D341Med (cell line): Measurements from ENCODE around the gene CRBN.

Source experiments
- DNase-seq: peaks from one replicate; pipeline ENCODE4 v3.0.0; 2012; ENCODE audit warnings: low spot score

The CRBN gene

DNA sequence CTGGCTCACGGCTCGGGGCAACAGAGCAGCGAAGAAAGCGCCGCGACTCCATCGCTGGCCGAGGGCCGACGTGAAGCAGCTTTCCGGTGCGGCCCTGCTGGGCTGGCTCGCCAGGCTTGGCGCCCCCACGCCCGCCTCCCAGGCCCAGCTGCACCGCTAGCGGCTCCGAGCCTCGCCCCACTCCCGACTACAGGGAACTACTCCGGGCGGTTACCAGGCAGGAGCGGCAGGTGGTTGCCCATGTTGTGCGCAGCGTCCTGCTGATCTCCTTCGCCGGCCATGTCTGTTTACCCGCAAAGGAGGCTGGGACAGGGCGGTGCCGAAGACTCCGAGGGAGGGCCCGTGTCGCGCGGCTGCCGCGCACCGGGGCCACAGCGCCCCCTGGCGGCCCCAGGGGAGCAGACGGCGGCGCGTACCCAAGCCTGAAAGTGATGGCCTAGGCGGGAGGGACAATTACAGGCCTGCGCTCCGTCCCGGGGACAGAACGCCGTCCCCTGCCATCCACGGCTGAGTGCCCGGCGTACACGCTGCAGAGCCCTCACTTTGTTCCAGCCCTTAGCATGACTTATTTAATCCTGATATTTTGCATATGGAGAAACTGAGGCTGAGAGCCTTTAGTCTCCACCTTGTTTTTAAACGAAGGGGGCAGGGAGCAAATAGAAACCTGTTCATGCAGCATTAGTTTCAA lies at the start of gene CRBN:
Gene CRBN (minus strand): TSS at position 285 of the 688 bp plus-strand sequence. CDS start 4 bp downstream, at position 281.
- DNase-seq, result peak; percentile 98

DNA sequence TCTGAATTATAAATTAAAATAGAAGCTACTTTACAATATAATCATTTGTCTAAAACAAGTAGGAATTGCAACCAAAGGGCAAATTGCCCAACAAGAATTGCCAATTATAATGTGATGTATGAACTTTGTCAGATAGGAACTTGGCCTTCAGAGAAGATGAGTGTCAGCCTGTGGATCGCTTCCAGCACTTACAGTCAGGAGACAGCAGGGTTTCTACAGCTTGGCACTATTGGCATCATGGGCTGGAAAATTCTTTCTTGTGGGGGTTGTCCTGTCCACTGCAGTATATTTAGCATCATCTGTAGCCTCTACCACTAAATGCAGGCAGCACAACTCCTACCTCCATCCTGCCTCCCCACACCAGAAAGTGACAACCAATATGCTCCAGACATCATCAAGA lies 48.1 kb upstream of the CRBN start:
- no peak for DNase-seq

GRCh38 chr3:3221528-3221927 lies 42.0 kb upstream of the CRBN start:
- DNase-seq, result no peak

GRCh38 chr3:3216401-3216800 lies 36.9 kb upstream of the CRBN start:
- DNase-seq, result no peak

DNA sequence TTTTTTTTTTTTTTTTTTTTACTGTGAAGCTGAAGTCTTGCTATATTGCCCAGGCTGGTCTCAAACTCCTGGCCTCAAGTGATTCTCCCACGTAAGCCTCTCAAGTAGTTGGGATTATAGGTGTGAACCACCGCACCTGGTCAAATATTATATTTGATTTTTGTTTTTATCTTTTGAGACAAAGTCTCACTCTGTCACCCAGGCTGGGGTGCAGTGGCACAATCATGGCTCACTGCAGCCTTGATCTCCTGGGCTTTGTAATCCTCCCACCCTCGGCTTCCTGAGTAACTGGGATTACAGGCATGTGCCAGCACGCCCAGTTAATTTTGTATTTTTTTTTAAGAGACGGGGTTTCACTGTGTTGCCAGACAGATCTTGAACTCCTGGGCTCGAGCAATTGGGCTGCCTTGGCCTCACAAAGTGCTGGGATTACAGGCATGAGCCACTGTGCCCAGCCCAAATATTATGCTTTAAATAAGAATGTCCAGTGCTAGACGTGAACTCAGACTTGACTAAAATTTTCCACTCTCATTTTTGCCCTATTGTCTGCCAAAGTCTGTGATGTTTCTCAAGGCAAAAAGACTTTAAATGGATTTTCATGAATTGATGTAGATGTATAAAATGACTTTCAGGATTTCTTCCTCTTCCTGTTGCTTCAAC lies 33.4 kb upstream of the CRBN start:
- DNase-seq, result no peak

GRCh38 chr3:3209714-3210113 lies 30.2 kb upstream of the CRBN start:
- DNase-seq, result no peak

GRCh38 chr3:3209057-3209456 lies 29.6 kb upstream of the CRBN start:
- DNase-seq, result no peak

DNA sequence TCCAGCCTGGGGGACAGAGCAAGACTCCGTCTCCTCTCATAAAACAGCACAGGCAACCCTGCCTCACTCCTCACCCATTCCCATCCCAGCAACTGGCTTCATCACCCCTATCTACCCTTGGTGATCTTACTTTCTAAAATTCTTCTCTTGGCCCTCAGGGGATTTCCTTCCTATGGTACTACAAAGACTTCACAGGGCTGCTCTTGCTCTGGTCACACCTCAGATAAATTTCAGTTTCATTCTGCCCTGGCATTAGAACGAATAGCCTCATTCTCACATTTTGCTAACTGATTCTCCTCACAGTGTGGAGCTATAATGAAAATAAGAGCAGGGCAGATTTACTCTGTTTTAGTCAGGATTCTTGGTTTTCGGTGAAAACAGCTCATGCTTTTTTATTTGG lies 22.1 kb upstream of the CRBN start:
- DNase-seq, result no peak

- DNase-seq, result peak; percentile 57
Observed at GRCh38 chr3:3200632-3201212, 21.2 kb upstream of the CRBN start.

GRCh38 chr3:3199306-3199705 lies 19.8 kb upstream of the CRBN start:
- DNase-seq, result no peak

DNA sequence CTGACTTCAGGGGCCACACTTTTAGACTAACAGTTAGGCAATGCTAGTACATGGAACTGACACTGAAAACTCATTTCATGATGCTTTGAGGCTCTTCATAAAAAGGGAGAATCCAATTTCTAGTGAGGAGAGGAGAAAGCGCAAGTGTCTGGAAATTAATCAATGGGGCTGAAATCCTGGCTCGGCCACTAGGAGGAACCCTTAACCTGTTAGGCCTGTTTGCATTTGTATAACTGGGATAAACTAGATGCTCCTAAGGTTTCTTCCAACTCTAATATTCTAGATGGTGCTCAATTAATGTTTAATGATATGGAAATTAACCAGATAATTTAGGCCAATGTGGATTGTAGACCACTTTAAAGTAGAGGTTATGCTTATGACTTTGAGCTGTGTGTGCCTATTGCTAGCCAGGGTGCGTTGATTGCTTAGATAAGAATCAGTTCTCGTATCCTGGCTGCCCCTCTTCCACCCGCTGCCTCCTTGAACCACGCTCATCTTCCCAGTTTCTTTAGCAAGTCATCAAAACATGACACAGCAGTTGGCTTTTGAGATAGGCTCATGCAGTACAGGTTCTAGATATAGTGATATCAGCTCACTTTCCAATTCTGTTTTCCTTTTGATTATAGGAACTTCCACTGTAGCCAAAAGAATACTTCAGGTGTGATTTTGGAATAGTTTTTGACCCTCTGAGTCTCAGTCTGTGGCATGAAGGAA lies 16.8 kb upstream of the CRBN start:
- peak; percentile 59 for DNase-seq

GRCh38 chr3:3194861-3195260 lies 15.4 kb upstream of the CRBN start:
- DNase-seq, result no peak

- DNase-seq, result no peak
Observed at GRCh38 chr3:3192286-3192675, 12.8 kb upstream of the CRBN start.

- no peak for DNase-seq
Observed at GRCh38 chr3:3191675-3192285, 12.3 kb upstream of the CRBN start.

DNA sequence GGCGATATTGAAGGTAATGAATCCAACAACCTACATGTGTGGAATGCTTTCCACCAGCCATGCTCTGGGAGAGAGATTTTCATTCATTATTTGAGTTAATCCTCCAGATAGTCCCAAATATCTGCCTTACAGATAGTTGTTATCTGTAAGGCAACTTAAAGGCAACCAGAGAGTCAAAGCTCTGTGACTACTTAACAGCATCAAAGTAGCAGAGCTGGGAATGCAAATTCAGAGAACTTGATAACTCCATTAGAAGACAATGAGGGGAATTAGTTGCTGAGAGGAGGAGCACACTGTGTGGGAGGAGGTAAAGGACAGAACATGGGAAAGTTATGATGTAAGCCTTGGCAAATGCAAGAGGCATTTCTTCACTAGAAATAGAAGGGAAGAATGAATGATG lies 10.5 kb upstream of the CRBN start:
- DNase-seq, result no peak

GRCh38 chr3:3189102-3189727 lies 9.7 kb upstream of the CRBN start:
- no peak for DNase-seq

DNA sequence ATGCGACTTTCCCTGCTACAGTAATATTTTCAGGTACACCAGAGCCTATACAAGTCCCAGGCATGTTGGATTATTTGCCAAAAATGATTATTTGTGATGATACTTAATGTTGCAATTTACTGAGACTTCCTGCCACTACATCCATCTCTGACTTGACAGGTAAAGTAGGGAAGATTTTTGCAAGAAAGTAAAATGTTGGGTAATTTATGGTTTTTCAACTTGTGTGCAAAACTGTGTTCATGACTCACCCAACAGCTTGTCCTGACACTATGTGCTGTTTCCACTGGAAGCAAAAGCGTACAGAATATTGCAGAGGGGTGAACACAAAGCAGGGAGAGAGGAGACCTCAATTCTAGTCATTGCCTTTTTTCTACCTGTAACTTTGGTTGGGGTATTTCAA lies 5.4 kb upstream of the CRBN start:
- no peak for DNase-seq

GRCh38 chr3:3180456-3180855 lies 965 bp upstream of the CRBN start:
- no peak for DNase-seq

DNA sequence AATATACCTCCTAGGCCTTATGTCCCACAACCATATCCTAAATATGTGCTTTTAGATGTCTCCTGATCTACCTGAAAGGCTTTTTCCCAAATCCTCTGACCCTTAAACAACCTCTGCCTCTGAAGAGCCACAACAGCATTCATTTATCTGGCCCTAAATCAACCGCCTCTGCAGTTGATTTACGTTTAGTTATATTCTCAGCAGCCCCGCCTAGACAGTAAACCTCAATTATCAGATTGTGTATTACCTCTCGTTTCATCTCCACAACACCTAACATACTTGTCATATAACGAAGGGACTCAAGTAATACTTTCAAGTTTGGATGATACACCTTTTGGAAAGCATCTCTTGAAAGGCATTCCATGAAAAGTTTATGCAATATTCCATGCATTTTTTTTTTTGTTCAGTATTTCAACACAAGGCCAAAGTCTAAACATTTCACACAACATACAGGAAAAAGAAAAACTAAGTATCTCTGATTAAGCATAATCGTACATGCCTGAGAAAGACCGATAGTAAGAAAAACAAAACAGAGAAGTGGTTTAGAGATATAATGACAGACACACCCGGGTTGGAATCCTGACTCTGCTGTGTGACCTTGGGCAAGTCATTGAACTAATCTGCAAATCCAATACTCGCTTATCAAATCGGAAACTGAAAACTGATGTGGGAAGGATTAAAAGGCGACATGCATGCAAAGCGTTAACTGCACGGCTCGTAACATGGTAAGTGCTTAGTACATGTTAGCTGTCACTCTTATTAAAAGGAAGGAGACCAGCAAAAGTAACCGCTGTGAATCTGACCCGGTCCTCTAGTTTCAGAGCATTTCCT lies 778 bp downstream of the CRBN start:
- no peak for DNase-seq

DNA sequence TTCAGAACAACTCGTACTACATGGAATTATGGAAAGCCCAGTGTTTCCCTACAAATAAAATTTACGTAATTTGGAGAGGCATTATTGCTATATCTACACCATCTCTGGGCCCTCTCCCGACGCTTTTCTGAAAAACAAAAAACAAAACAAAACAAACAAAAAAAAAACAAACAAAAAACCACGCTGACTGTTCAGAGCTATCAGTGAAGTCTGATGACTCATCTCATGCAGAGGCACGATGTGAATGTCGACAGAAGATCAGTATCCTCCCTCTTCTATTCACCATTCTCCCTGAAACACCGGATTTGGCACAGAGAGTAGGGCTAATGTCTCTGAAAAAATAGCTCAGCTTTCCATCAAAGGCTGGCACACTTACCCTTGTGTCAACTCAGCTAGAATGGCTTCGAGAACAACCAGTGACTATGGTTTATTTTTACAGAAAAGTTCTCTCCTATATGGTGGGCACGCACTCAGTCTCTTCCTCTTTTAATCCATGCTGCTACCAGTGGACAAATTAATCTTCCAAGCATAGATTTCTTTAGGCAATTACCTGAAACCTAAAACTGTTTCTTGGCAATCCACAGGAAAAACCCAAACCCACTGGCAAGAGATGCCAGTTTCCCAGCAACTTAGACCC lies 1.5 kb downstream of the CRBN start:
- no peak for DNase-seq

DNA sequence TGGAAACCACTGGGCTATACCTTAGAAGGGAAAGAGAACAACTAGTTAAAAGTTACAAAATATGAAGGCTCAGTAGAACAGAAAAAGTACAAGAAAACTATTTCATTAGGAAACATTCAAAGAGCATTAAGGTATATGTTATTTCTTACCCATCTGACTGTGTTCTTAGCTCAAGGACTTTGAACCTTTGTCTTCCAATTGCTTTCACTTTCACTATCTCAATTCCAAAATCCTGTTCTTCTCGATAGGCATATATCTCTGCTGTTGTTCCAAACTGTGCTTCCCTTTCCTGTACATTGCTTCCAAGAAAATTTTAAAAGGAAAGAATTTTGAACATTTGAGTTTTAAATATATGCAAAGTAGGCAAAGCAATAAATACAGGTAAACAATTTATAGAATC lies 6.9 kb downstream of the CRBN start:
- no peak for DNase-seq
